Muscle layer of colon (tissue), 2 donors: ENCODE results near the gene CASD1.

Source experiments
- H3K27ac ChIP-seq: one replicate; pipeline ENCODE4 v1.7.0; 2013; ENCODE audit warnings: low read depth, mild to moderate bottlenecking, low read length, moderate library complexity
- H3K27me3 ChIP-seq, 2 donors: one replicate each; pipeline ENCODE4 v1.7.0; 2013; ENCODE audit warnings: low read length in 2 of 2, mild to moderate bottlenecking in 2 of 2; ENCODE audit not compliant: insufficient read depth in 2 of 2, control insufficient read depth in 1 of 2
- H3K36me3 ChIP-seq: one replicate; pipeline ENCODE4 v1.7.0; 2013; ENCODE audit warnings: mild to moderate bottlenecking, low read length; ENCODE audit not compliant: insufficient read depth
- H3K4me1 ChIP-seq: one replicate; pipeline ENCODE4 v1.7.0; 2013; ENCODE audit warnings: mild to moderate bottlenecking, low read length; ENCODE audit not compliant: insufficient read depth
- H3K4me3 ChIP-seq, 2 donors: one replicate each; pipeline ENCODE4 v1.7.0; 2013; ENCODE audit warnings: low read length in 2 of 2, low read depth in 1 of 2, mild to moderate bottlenecking in 1 of 2, moderate library complexity in 1 of 2
- H3K9ac ChIP-seq: one replicate; pipeline ENCODE4 v1.7.0; 2013; ENCODE audit warnings: low read length
- H3K9me3 ChIP-seq: one replicate; pipeline ENCODE4 v1.7.0; 2013; ENCODE audit warnings: mild to moderate bottlenecking, low read length
- donor health status: abdominal sarcoma.
- donor health status: Adenocarcinoma of cecum.

CASD1 gene

DNA sequence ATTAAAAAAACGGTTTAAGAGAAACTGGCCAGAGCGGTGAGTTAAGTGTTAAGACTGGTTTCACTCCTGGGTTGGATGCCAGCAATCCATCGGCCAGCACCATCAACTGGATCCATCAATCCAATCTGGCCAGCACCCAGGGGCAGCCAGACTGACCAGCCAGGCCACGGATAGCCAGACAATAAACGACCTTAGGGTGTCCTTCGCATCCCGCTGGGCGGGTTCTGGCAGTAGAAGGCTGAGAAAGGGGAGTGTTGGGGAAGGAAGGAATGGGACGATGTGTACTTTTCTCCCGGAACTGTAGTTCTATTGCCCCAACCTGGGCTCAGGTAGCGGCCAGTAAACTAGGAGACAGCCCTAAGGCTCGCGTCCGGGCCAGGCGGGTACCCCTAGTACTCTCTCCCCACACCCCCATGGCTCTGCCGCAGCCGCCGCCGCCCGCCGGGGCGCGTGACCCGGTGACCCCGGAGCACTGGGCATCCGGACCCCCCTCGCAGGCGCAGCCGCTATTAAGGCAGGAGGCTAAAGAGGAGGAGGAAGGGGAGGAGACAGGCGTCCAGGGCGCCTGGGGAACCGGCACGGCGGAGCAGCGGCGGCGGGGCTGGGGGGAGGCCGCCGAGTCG is at the start of gene CASD1:
Gene CASD1, plus strand, starts transcription at position 546 of the 623 bp plus-strand sequence. CDS start 276 bp downstream, outside the sequence.
- Histone ChIP-seq H3K27ac (peak within 1 kb of the TSS; percentile 77), H3K27me3 (no peaks in the 10 kb centered on the region), H3K4me1 (peaks cover 21% of the 10 kb centered on the region), H3K9ac (peak within 1 kb of the TSS; percentile 74), H3K4me3 (peak within 1 kb of the TSS; percentile 54 to 96), H3K9me3 (no peaks in the 10 kb centered on the region), H3K36me3 (no peaks in the 10 kb centered on the region)

DNA sequence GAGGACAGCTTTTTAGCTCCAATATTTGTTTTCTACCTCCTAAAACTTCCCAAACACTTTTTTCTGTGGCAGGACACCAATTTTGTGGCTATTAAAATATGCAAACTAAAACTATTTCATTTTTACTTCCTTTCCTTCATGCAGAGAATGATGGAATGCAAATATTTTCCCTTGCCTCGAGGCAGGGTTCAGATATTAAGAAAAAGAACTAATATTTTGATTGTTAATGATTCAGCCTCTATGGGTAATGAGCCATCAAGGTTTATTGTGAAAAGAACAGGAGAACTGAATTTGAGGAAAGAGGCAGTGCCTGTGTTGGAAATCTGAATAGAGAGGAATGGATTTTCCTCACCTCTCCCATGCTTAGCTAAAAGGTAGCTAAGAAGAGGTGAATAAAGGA is 43.1 kb upstream of the CASD1 start:
- Histone ChIP-seq H3K27me3 (no peaks in the 10 kb centered on the region), H3K4me1 (no peaks in the 10 kb centered on the region), H3K27ac (no peak overlapping the region), H3K9ac (no peak overlapping the region), H3K4me3 (no peak overlapping the region), H3K9me3 (no peaks in the 10 kb centered on the region), H3K36me3 (no peaks in the 10 kb centered on the region)

DNA sequence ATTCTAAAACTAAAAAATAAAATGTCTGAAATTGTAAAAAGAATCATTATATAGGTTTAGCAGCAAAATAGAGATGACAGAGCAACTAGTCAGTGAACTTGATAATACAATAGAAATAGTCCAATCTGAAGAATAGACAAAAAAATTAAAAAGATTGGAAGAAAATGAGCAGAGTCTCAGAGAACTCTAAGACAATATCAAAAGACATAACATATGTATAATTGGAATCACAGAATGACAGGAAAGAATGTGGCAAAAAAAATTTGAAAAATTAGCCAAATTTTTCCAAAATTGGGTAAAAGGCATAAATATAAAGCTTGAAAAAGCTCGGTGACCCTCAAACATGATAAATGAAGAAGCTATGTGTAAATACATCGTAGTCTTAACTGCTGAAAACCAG is 38.0 kb upstream of the CASD1 start:
- H3K27me3 ChIP-seq, result no peaks in the 10 kb centered on the region
- no peaks in the 10 kb centered on the region for H3K36me3 ChIP-seq
- H3K27ac ChIP-seq, result no peak overlapping the region
- no peak overlapping the region for H3K9ac ChIP-seq
- H3K4me3 ChIP-seq, result no peak overlapping the region
- H3K4me1 ChIP-seq, result no peaks in the 10 kb centered on the region
- no peaks in the 10 kb centered on the region for H3K9me3 ChIP-seq

DNA sequence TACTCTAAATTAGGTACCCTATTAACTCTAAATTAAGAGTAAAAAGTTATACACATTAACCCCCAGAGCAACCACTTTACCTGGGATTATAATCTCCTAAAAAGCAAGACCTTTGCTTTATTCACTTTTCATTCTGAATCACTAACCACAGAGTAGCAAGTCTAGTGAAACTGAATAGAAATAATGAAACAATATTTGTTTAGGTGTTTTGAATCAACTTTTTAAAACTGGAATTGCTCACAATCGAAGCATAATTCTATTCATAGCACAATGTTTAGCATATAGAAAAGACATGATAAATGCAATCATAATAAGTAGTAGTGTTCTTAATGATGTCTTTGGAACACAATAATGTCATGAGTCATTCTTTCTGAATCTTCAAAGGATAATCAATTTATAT is 37.0 kb upstream of the CASD1 start:
- no peaks in the 10 kb centered on the region for H3K9me3 ChIP-seq
- H3K9ac ChIP-seq, result no peak overlapping the region
- no peaks in the 10 kb centered on the region for H3K27me3 ChIP-seq
- H3K4me3 ChIP-seq, result no peak overlapping the region
- no peaks in the 10 kb centered on the region for H3K4me1 ChIP-seq
- no peak overlapping the region for H3K27ac ChIP-seq
- no peaks in the 10 kb centered on the region for H3K36me3 ChIP-seq

DNA sequence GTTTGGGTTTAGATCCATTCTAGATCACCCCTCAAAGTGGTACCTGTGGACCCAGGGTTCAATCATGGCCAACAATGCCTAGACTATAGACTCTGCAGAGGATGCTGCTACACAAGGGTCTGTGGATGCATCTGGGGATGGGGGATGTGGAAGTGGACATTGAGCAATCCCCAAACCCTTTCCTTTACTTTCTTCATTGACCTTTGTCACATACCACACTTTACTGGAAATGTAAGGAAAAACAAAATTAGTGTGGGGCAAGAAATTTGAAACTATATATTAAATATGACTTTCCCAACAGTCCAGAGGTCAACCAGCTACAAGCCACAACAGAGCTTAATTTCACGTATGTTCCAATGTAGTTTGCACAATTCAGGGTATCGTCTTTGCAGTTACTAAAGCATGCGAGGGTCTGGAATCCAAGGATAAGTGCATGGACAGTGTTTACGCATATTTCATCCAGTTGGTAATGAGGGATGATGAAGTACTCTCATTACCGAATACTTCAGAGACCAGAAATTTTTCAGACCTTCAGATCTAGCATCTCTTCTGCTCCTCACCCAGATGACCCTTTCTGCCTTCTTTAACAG is 33.3 kb upstream of the CASD1 start:
- H3K36me3 ChIP-seq, result no peaks in the 10 kb centered on the region
- no peaks in the 10 kb centered on the region for H3K4me1 ChIP-seq
- no peaks in the 10 kb centered on the region for H3K9me3 ChIP-seq
- no peak overlapping the region for H3K9ac ChIP-seq
- no peak overlapping the region for H3K27ac ChIP-seq
- H3K4me3 ChIP-seq, result no peak overlapping the region
- no peaks in the 10 kb centered on the region for H3K27me3 ChIP-seq

DNA sequence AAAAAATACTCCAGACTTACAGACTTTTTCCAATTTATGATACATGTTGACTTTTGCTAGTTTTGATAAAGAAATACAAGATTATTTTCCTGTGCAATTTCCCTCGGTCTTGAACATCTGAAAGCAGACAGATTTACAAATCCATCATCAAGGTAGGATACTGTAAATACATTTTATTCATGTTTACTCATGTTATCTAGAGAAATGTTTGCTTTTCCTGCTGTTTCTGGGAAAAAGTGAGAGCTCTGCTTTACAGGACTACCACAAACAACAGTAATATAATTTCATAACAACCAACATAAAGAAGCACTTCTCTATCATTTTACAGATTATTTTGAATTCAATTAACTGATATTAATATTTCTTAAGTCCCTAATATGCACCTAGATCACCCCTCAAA is 31.7 kb upstream of the CASD1 start:
- Histone ChIP-seq H3K36me3 (no peaks in the 10 kb centered on the region), H3K4me3 (no peak overlapping the region), H3K27me3 (no peaks in the 10 kb centered on the region), H3K9me3 (no peaks in the 10 kb centered on the region), H3K4me1 (no peaks in the 10 kb centered on the region), H3K9ac (no peak overlapping the region), H3K27ac (no peak overlapping the region)

DNA sequence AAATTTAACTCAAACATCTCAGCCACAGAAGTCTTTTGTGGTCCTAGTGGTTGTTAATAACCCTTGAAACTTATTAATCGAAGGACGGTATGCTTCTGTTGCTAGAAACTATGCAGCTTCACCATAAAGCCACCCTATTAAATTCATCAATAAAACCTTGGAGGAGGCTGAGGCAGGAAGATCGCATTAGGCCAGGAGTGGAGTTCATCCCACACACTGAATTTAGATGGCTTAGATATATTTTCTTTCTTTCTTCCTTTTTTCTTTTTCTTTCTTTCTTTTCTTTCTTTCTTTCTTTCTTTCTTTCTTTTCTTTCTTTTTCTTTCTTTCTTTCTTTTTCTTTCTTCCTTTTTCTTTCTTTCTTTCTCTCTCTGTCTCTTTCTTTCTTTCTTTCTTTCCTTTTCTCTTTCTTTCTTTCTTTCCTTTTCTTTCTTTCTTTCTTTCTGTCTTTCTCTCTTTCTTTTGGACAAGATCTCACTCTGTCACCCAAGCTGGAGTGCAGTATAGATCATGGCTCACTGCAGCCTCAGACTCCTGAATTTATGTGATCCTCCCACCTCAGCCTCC is 30.9 kb upstream of the CASD1 start:
- H3K36me3 ChIP-seq, result no peaks in the 10 kb centered on the region
- H3K27me3 ChIP-seq, result no peaks in the 10 kb centered on the region
- no peak overlapping the region for H3K9ac ChIP-seq
- H3K27ac ChIP-seq, result no peak overlapping the region
- no peaks in the 10 kb centered on the region for H3K4me1 ChIP-seq
- no peaks in the 10 kb centered on the region for H3K9me3 ChIP-seq
- H3K4me3 ChIP-seq, result no peak overlapping the region

DNA sequence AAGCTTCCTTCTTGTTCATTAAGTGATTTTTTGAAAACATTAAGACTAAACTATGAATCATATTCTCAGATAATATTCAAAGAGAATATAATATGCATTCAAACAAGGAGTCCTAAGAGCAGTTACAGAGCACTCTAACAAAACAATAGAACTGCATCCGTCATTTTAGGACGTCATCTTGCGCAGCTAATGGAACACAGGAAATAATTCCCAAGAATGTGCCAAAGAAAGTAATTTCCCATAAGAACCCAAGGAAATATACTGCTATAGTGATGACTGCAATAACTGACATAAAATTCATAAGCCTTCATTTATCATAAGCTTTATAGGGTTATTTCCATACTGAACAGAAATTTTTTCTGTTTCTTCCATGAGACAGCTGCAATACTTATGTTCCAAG is 28.3 kb upstream of the CASD1 start:
- Histone ChIP-seq H3K4me3 (no peak overlapping the region), H3K27me3 (no peaks in the 10 kb centered on the region), H3K9ac (no peak overlapping the region), H3K36me3 (no peaks in the 10 kb centered on the region), H3K4me1 (no peaks in the 10 kb centered on the region), H3K9me3 (no peaks in the 10 kb centered on the region), H3K27ac (no peak overlapping the region)

DNA sequence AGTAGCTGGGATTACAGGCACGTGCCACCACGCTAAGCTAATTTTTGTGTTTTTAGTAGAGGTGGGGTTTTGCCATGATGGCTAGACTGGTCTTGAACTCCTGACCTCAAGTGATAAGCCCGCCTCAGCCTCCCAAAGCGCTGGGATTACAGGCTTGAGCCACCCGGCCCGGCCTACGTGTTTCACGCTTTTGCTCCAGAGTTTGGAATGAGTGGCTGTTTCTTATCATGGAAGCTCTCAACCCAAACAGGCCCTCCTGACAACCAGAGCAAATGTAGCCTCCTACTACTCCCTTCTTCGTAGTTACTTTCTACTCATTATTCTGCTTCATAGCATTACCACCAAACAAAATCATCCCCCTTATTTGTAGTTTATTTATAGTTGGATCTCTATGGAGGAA is 26.8 kb upstream of the CASD1 start:
- no peaks in the 10 kb centered on the region for H3K27me3 ChIP-seq
- H3K36me3 ChIP-seq, result no peaks in the 10 kb centered on the region
- no peak overlapping the region for H3K4me3 ChIP-seq
- no peak overlapping the region for H3K9ac ChIP-seq
- H3K9me3 ChIP-seq, result no peaks in the 10 kb centered on the region
- H3K4me1 ChIP-seq, result no peaks in the 10 kb centered on the region
- no peak overlapping the region for H3K27ac ChIP-seq

DNA sequence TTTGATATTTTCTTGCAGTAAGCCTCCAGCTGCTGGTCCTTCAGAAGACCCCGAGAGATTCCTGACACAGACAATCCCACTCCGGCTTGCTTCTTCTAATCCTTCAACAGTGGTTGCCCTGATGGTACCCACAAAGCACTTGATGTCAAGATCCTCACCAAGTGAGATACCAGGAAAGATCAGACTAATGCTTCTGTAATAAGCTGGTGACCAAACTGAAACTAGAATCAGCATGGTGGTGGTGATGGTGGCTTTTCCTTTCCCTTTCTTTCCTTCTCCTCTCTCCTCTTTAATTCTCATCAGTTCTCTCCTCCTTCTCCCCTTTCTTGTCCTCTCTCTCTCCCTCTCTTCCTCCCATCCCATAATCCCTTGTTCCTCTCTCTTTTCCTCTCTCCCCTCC is 25.8 kb upstream of the CASD1 start:
- Histone ChIP-seq H3K27ac (no peak overlapping the region), H3K36me3 (no peaks in the 10 kb centered on the region), H3K27me3 (no peaks in the 10 kb centered on the region), H3K9me3 (no peaks in the 10 kb centered on the region), H3K9ac (no peak overlapping the region), H3K4me1 (no peaks in the 10 kb centered on the region), H3K4me3 (no peak overlapping the region)

DNA sequence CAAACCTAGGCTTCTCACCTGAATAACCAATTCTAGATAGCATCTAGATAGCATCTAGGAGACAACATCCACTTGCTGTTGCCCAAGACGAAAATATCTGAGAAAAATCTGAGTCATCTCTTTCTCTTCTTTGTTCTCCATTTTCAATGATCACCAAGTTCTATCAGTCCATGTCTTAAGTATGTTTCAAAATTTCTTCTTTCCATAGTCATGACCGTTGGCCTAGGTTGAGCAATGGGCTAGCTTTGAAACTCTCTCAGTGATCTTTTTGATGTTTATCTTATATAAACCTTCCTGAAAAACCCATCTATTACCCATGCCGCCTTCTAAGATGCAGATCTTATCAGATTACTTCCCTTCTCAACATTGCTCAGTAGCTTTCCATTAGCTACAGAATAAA is 23.4 kb upstream of the CASD1 start:
- no peaks in the 10 kb centered on the region for H3K9me3 ChIP-seq
- H3K36me3 ChIP-seq, result no peaks in the 10 kb centered on the region
- H3K4me3 ChIP-seq, result no peak overlapping the region
- no peaks in the 10 kb centered on the region for H3K27me3 ChIP-seq
- H3K4me1 ChIP-seq, result no peaks in the 10 kb centered on the region
- no peak overlapping the region for H3K9ac ChIP-seq
- no peak overlapping the region for H3K27ac ChIP-seq

DNA sequence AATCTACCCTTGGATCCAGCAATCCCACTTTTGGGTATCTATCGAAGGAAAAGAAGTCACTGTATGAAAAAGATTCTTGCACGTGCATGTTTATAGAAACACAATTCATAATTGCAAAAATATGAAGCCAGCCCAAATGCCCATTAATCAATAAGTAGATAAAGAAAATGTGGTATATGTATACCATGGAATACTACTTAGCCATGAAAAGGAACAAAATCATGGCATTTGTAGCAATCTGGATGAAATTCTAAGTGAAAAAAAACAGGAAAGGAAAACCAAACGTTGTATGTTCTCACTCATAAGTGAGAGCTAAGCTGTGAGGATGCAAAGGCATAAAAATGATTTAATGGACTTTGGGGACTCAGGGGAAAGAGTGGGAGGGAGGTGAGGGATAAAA is 18.2 kb upstream of the CASD1 start:
- H3K9ac ChIP-seq, result no peak overlapping the region
- no peaks in the 10 kb centered on the region for H3K36me3 ChIP-seq
- H3K27me3 ChIP-seq, result no peaks in the 10 kb centered on the region
- H3K4me3 ChIP-seq, result no peak overlapping the region
- no peaks in the 10 kb centered on the region for H3K9me3 ChIP-seq
- no peak overlapping the region for H3K27ac ChIP-seq
- no peaks in the 10 kb centered on the region for H3K4me1 ChIP-seq
